IPS-15b (cell line): ENCODE measurements around the gene MYH10.

Experiments
- H3K27me3 ChIP-seq: one replicate; pipeline ENCODE4 v1.6.1; 2013; ENCODE audit warnings: low read length; ENCODE audit not compliant: control insufficient read depth, insufficient read depth
- H3K36me3 ChIP-seq: one replicate; pipeline ENCODE4 v1.6.1; 2013; ENCODE audit warnings: low read length; ENCODE audit not compliant: control insufficient read depth, insufficient read depth
- H3K4me1 ChIP-seq: one replicate; pipeline ENCODE4 v1.6.1; 2013; ENCODE audit warnings: mild to moderate bottlenecking, low read length; ENCODE audit not compliant: control insufficient read depth, insufficient read depth
- H3K4me3 ChIP-seq: one replicate; pipeline ENCODE4 v1.5.1; 2013; ENCODE audit warnings: low read depth, low read length
- H3K9ac ChIP-seq: one replicate; pipeline ENCODE4 v1.6.1; 2013; ENCODE audit warnings: low read depth, mild to moderate bottlenecking, low read length
- H3K9me3 ChIP-seq: one replicate; pipeline ENCODE4 v1.6.1; 2013; ENCODE audit warnings: mild to moderate bottlenecking, low read length; ENCODE audit not compliant: control insufficient read depth, insufficient read depth

MYH10 gene

GRCh38 chr17:8430966-8431365 is 199.6 kb downstream of the MYH10 start:
- Histone ChIP-seq H3K27me3 (no peaks in the 10 kb centered on the region), H3K4me3 (no peak overlapping the region), H3K9ac (no peak overlapping the region), H3K9me3 (no peaks in the 10 kb centered on the region), H3K36me3 (no peaks in the 10 kb centered on the region), H3K4me1 (no peaks in the 10 kb centered on the region)

- Histone ChIP-seq H3K9me3 (no peaks in the 10 kb centered on the region), H3K27me3 (no peaks in the 10 kb centered on the region), H3K36me3 (no peaks in the 10 kb centered on the region), H3K4me3 (no peak overlapping the region), H3K4me1 (no peaks in the 10 kb centered on the region), H3K9ac (no peak overlapping the region)
Observed at GRCh38 chr17:8426802-8427201, 203.7 kb downstream of the MYH10 start.

GRCh38 chr17:8426094-8426720 is 204.3 kb downstream of the MYH10 start:
- H3K9ac ChIP-seq, result no peak overlapping the region
- H3K36me3 ChIP-seq, result no peaks in the 10 kb centered on the region
- H3K9me3 ChIP-seq, result no peaks in the 10 kb centered on the region
- no peaks in the 10 kb centered on the region for H3K27me3 ChIP-seq
- no peaks in the 10 kb centered on the region for H3K4me1 ChIP-seq
- no peak overlapping the region for H3K4me3 ChIP-seq
